ENCODE results near the gene RBX1.
A peak's percentile ranks its signal among the peaks of the same experiment; 100 is the strongest.

Gene RBX1

DNA sequence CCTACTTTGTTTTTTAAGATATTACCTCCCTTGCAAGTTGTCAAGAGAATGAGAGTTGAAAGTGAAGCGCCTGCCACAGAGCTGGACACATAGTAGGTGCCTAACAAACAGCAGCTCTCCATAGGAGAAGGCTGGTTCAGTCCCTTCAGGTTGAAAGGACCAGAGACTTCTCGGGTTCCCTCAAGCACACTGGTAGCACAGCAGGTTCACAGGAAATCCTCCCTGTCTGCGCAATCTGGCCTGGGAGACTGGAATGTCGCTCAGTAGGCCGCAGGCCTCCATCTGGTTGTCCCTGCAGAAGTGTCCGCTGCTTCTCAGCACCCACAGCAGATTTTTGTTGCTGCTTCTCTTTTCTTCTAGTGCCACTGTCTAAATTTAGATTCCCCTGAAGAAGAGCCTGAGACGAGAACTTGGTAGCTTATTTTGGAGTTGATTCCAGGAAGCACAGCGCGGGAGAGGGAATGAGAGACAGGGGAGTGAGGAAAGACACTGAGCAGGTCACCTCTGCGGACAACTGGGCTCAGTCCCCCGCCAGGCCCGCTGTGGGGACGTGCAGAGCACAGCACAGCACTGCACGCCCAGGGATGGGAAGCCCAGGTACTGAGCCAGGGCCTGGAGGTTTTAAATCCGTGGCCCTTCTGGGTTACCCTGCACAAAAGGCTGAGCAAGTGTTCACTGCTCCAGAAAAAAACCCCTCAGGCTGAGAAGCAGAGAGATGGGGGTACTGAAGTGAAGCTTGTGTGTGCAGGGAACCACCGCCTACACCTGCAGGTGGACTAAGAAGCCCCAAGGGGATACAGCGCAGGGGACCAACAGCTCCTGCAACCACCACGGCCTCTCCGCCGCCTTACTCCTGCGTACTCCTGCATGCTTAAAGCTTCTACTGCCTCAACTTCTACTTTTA, 31.6 kb downstream of the RBX1 start:
- Histone ChIP-seq H3K4me3 (ENCODE audit: low read depth, low read length) (no peak overlapping the region), H3K9me3 (ENCODE audit: control insufficient read depth, insufficient read depth, low read depth, low read length) (no peaks in the 10 kb centered on the region), H3K4me1 (ENCODE audit: control insufficient read depth, insufficient read depth, low read length) (no peaks in the 10 kb centered on the region), H3K27ac (ENCODE audit: extremely low read depth, low read depth, low read length) (no peak overlapping the region), H3K36me3 (ENCODE audit: control insufficient read depth in 2 of 2, insufficient read depth in 1 of 2, low read length in 2 of 2) (no peaks in the 10 kb centered on the region)
- TF ChIP-seq ZNF654 (tag by site-specific recombination; IDR thresholded peaks at IDR 0.05; ENCODE audit: low read depth) (no peak), ZNF558 (tag by site-specific recombination; IDR thresholded peaks at IDR 0.05) (no peak), PRDM1 (tag by site-specific recombination; IDR thresholded peaks at IDR 0.05) (no peak), ZNF837 (tag by site-specific recombination; IDR thresholded peaks at IDR 0.05) (no peak), ZFHX2 (tag by site-specific recombination; conservative IDR thresholded peaks at IDR 0.05) (no peak), ZNF211 (tag by site-specific recombination; IDR thresholded peaks at IDR 0.05; ENCODE audit: low read depth) (no peak), ZNF266 (tag by site-specific recombination; IDR thresholded peaks at IDR 0.05; ENCODE audit: low read depth) (no peak), ZNF23 (tag by site-specific recombination; IDR thresholded peaks at IDR 0.05; ENCODE audit: borderline replicate concordance) (no peak), ZBTB48 (tag by site-specific recombination; IDR thresholded peaks at IDR 0.05) (no peak)
- TF ChIP-seq, protein P1, sequence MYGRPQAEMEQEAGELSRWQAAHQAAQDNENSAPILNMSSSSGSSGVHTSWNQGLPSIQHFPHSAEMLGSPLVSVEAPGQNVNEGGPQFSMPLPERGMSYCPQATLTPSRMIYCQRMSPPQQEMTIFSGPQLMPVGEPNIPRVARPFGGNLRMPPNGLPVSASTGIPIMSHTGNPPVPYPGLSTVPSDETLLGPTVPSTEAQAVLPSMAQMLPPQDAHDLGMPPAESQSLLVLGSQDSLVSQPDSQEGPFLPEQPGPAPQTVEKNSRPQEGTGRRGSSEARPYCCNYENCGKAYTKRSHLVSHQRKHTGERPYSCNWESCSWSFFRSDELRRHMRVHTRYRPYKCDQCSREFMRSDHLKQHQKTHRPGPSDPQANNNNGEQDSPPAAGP (tag by site-specific recombination; IDR thresholded peaks at IDR 0.05): no peak
- ChIA-PET POLR2A (no interaction called here), CTCF (interaction anchor here (0.6 kb wide), 1 partner anchor 104 kb away, joined by 3 read pairs; no protein-coding TSS in a partner anchor)

DNA sequence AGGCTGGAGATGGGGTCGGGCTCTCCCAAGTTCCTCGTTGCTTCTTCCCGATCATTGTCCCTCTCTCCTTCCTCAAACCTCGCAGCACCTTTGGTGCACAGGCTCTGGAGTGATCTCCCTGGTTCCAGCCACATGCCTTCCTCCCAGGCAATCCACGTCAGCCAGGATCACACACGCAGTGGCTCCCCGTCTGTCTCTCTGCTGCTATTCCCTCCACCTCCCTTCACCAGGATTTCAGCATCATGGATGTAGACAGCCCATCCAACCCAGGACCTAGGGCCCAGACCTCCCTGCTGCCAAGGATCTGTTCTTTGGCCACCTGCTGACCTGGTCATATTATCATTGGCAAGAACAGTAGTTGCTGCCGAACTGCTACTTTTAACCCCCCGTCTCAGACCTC, 40.1 kb downstream of the RBX1 start:
- Histone ChIP-seq H3K4me3 (ENCODE audit: low read depth, low read length) (no peak overlapping the region), H3K27ac (ENCODE audit: extremely low read depth, low read depth, low read length) (no peak overlapping the region)
- CTCF ChIA-PET: no interaction called here

GRCh38 chr22:40995821-40996220, 44.6 kb downstream of the RBX1 start:
- TF ChIP-seq ZNF266 (tag by site-specific recombination; IDR thresholded peaks at IDR 0.05; ENCODE audit: low read depth): no peak
- TF ChIP-seq ZNF10 (tag by site-specific recombination; IDR thresholded peaks at IDR 0.05): no peak
- TF ChIP-seq, protein P2, sequence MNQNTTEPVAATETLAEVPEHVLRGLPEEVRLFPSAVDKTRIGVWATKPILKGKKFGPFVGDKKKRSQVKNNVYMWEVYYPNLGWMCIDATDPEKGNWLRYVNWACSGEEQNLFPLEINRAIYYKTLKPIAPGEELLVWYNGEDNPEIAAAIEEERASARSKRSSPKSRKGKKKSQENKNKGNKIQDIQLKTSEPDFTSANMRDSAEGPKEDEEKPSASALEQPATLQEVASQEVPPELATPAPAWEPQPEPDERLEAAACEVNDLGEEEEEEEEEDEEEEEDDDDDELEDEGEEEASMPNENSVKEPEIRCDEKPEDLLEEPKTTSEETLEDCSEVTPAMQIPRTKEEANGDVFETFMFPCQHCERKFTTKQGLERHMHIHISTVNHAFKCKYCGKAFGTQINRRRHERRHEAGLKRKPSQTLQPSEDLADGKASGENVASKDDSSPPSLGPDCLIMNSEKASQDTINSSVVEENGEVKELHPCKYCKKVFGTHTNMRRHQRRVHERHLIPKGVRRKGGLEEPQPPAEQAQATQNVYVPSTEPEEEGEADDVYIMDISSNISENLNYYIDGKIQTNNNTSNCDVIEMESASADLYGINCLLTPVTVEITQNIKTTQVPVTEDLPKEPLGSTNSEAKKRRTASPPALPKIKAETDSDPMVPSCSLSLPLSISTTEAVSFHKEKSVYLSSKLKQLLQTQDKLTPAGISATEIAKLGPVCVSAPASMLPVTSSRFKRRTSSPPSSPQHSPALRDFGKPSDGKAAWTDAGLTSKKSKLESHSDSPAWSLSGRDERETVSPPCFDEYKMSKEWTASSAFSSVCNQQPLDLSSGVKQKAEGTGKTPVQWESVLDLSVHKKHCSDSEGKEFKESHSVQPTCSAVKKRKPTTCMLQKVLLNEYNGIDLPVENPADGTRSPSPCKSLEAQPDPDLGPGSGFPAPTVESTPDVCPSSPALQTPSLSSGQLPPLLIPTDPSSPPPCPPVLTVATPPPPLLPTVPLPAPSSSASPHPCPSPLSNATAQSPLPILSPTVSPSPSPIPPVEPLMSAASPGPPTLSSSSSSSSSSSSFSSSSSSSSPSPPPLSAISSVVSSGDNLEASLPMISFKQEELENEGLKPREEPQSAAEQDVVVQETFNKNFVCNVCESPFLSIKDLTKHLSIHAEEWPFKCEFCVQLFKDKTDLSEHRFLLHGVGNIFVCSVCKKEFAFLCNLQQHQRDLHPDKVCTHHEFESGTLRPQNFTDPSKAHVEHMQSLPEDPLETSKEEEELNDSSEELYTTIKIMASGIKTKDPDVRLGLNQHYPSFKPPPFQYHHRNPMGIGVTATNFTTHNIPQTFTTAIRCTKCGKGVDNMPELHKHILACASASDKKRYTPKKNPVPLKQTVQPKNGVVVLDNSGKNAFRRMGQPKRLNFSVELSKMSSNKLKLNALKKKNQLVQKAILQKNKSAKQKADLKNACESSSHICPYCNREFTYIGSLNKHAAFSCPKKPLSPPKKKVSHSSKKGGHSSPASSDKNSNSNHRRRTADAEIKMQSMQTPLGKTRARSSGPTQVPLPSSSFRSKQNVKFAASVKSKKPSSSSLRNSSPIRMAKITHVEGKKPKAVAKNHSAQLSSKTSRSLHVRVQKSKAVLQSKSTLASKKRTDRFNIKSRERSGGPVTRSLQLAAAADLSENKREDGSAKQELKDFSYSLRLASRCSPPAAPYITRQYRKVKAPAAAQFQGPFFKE (tag by site-specific recombination; IDR thresholded peaks at IDR 0.05; ENCODE audit: borderline replicate concordance): no peak
- TF ChIP-seq ZNF530 (tag by site-specific recombination; IDR thresholded peaks at IDR 0.05; ENCODE audit: low read depth): no peak
- TF ChIP-seq ZNF843 (tag by site-specific recombination; IDR thresholded peaks at IDR 0.05): no peak
- no peak for TF ChIP-seq ZNF175 (tag by site-specific recombination; IDR thresholded peaks at IDR 0.05)
- TF ChIP-seq ZNF221 (tag by site-specific recombination; IDR thresholded peaks at IDR 0.05; ENCODE audit: borderline replicate concordance): no peak
- TF ChIP-seq ZNF501 (tag by site-specific recombination; IDR thresholded peaks at IDR 0.05): no peak
- no peak for TF ChIP-seq ZNF214 (tag by site-specific recombination; IDR thresholded peaks at IDR 0.05; ENCODE audit: borderline replicate concordance)
- no peak for TF ChIP-seq ZNF423 (tag by site-specific recombination; IDR thresholded peaks at IDR 0.05)
- TF ChIP-seq ZNF138 (tag by site-specific recombination; IDR thresholded peaks at IDR 0.05; ENCODE audit: borderline replicate concordance): no peak
- no peaks in the 10 kb centered on the region for H3K9me3 ChIP-seq (ENCODE audit: control insufficient read depth, insufficient read depth, low read depth, low read length)
- POLR2A ChIA-PET: interaction anchor here (0.9 to 1.9 kb wide), 3 partner anchors 26 to 44 kb away, joined by 3 to 10 read pairs (median 3); partner anchors contain the start of gene RBX1
- H3K36me3 ChIP-seq (ENCODE audit: control insufficient read depth in 2 of 2, insufficient read depth in 1 of 2, low read length in 2 of 2): no peaks in the 10 kb centered on the region; a peak in 1 of 3 replicates
- no peak overlapping the region for H3K4me3 ChIP-seq (ENCODE audit: low read depth, low read length)
- CTCF ChIA-PET: no interaction called here
- H3K4me1 ChIP-seq (ENCODE audit: control insufficient read depth, insufficient read depth, low read length): no peaks in the 10 kb centered on the region
- no peak overlapping the region for H3K27ac ChIP-seq (ENCODE audit: extremely low read depth, low read depth, low read length)

More for the DNA sequence above, 40.1 kb downstream of the RBX1 start:
- Histone ChIP-seq H3K36me3 (ENCODE audit: control insufficient read depth in 2 of 2, insufficient read depth in 1 of 2, low read length in 2 of 2) (no peaks in the 10 kb centered on the region), H3K4me1 (ENCODE audit: control insufficient read depth, insufficient read depth, low read length) (no peaks in the 10 kb centered on the region), H3K9me3 (ENCODE audit: control insufficient read depth, insufficient read depth, low read depth, low read length) (no peaks in the 10 kb centered on the region)
- TF ChIP-seq ZXDB (tag by site-specific recombination; IDR thresholded peaks at IDR 0.05): no peak
- TF ChIP-seq IKZF3 (tag by site-specific recombination; IDR thresholded peaks at IDR 0.05): no peak
- no peak for TF ChIP-seq ZNF239 (tag by site-specific recombination; IDR thresholded peaks at IDR 0.05)
- TF ChIP-seq ZNF341 (tag by site-specific recombination; IDR thresholded peaks at IDR 0.05; ENCODE audit: low read depth): peak; percentile 65
- peak; percentile 71 for TF ChIP-seq ZBTB17 (tag by site-specific recombination; IDR thresholded peaks at IDR 0.05)
- POLR2A ChIA-PET: no interaction called here

All from HEK293 (cell line).